IPS DF 19.7 (cell line): ENCODE data around the gene SLC28A1.

Source experiments
- DNase-seq: peaks from one replicate; pipeline ENCODE4 v3.0.0-alpha.2; 2013; ENCODE audit warnings: low read depth, low spot score

SLC28A1 gene

GRCh38 chr15:84992157-84992944 lies 107.9 kb downstream of the SLC28A1 start:
- DNase-seq = no peak
